Gastroesophageal sphincter (tissue), 4 donors: ENCODE results near the gene TEDC2. TPM values are rescaled to one million over a fixed set of nuclear protein-coding genes. Genes with fewer than 3 reads are reported as not detected.
A peak's percentile ranks its signal among the peaks of the same experiment; 100 is the strongest.

Source experiments
- ATAC-seq: fragments of 150-250 bp; one replicate; pipeline ENCODE4 v1.9.1; 2016; ENCODE audit warnings: mild to moderate bottlenecking, moderate library complexity
- H3K27ac ChIP-seq, 4 donors: fragments of 200-600 bp; sonication (generic) in 3 of 4; 1 replicate in 3 of 4; 2 replicates in 1 of 4; pipeline ENCODE4 v1.5.1; 2016 to 2019
- H3K27me3 ChIP-seq: fragments of 200-600 bp; sonication (generic); one replicate; pipeline ENCODE4 v1.5.1; 2019
- H3K36me3 ChIP-seq, 2 donors: fragments of 200-600 bp; sonication (generic); one replicate each; pipeline ENCODE4 v1.5.1; 2019; ENCODE audit warnings: control low read depth in 1 of 2
- H3K4me1 ChIP-seq, 3 donors: fragments of 200-600 bp; sonication (generic); 1 replicate in 2 of 3; 2 replicates in 1 of 3; pipeline ENCODE4 v1.5.1; 2016 to 2019; ENCODE audit warnings: control low read depth in 2 of 3
- H3K4me3 ChIP-seq, 2 donors: fragments of 200-600 bp; sonication (generic); one replicate each; pipeline ENCODE4 v1.5.1; 2019; ENCODE audit warnings: mild to moderate bottlenecking in 1 of 2, moderate library complexity in 1 of 2
- H3K9me3 ChIP-seq, 3 donors: fragments of 200-600 bp; sonication (generic); one replicate each; pipeline ENCODE4 v1.5.1; 2017 to 2019; ENCODE audit warnings: control low read depth in 2 of 3
- CTCF ChIP-seq, 4 experiments: fragments of 200-600 bp in 2 of 4; fragments of 450-650 bp in 2 of 4; sonication (generic) in 1 of 4; IDR thresholded peaks; one replicate each; pipeline ENCODE4 v1.5.1; 2017 to 2019; ENCODE audit warnings: antibody characterized with exemption in 4 of 4, mild to moderate bottlenecking in 2 of 4, moderate library complexity in 2 of 4
- EP300 ChIP-seq: sonication (generic); formaldehyde crosslinking; IDR thresholded peaks from one replicate; pipeline ENCODE4 v1.6.1; 2017; ENCODE audit warnings: antibody characterized with exemption, mild to moderate bottlenecking
- POLR2A ChIP-seq, 2 donors: fragments of 450-650 bp; IDR thresholded peaks; one replicate each; pipeline ENCODE4 v1.6.1; 2017; ENCODE audit warnings: antibody characterized with exemption in 2 of 2, mild to moderate bottlenecking in 2 of 2, moderate library complexity in 1 of 2
- POLR2AphosphoS5 ChIP-seq: sonication (generic); formaldehyde crosslinking; IDR thresholded peaks from one replicate; pipeline ENCODE4 v1.6.1; 2017; ENCODE audit warnings: antibody characterized with exemption
- WGBS, 2 donors: methylation state at CpG; one replicate each; pipeline ENCODE4 v1.1.5; 2018; ENCODE audit warnings: low coverage in 1 of 2; 5-methylcytosine and 5-hydroxymethylcytosine counted together
- total RNA-seq, 4 donors: library from RNA; depleted of rRNA; stranded (reverse); fragments of >200 nt; gene quantifications; one replicate each; pipeline ENCODE4 v1.1.0, GENCODE V29; 2016

TEDC2 gene
- total RNA-seq, 4 donors from 2014 or later: 1.0 to 2.5 TPM; not detected in 2

- WGBS, 2 donors: 86 to 100% methylated on average over 1 to 13 of the region's 14 CpGs
- TF ChIP-seq POLR2A (IDR thresholded peaks at IDR 0.05): no peak
- no peak for TF ChIP-seq POLR2AphosphoS5
- no peak for TF ChIP-seq EP300
- no peak for TF ChIP-seq CTCF (IDR thresholded peaks at IDR 0.05)
- ATAC-seq: no peak
- Histone ChIP-seq H3K9me3 (no peaks in the 10 kb centered on the region), H3K27ac (no peak overlapping the region), H3K27me3 (no peaks in the 10 kb centered on the region), H3K4me3 (no peak overlapping the region), H3K4me1 (peaks cover 0 to 25% (median 11%) of the 10 kb centered on the region in 3 donors), H3K36me3 (peaks cover 0 to 7% of the 10 kb centered on the region in 2 donors)
Observed at GRCh38 chr16:2505695-2506094, 45.8 kb downstream of the TEDC2 start.

- peak overlapping the region in 3 of 4 donors; percentile 17 to 49 (median 37) for H3K27ac ChIP-seq
- no peaks in the 10 kb centered on the region for H3K9me3 ChIP-seq
- WGBS, 2 donors: 60 to 71% methylated on average over 1 to 4 of the region's 14 CpGs
- peaks cover 0 to 24% (median 6%) of the 10 kb centered on the region in 3 donors for H3K4me1 ChIP-seq
- H3K36me3 ChIP-seq: peaks cover 0 to 7% of the 10 kb centered on the region in 2 donors
- no peak overlapping the region for H3K4me3 ChIP-seq
- no peak for TF ChIP-seq EP300
- no peak for TF ChIP-seq CTCF (IDR thresholded peaks at IDR 0.05)
- TF ChIP-seq POLR2AphosphoS5: no peak
- no peak for TF ChIP-seq POLR2A (IDR thresholded peaks at IDR 0.05)
- ATAC-seq: peak; percentile 26
- H3K27me3 ChIP-seq: no peaks in the 10 kb centered on the region
Observed at GRCh38 chr16:2507052-2507659, 47.2 kb downstream of the TEDC2 start.

- H3K4me1 ChIP-seq: peaks cover 0 to 24% (median 6%) of the 10 kb centered on the region in 3 donors
- no peak overlapping the region for H3K4me3 ChIP-seq
- TF ChIP-seq CTCF (IDR thresholded peaks at IDR 0.05) (no peak), POLR2AphosphoS5 (no peak), POLR2A (IDR thresholded peaks at IDR 0.05) (no peak), EP300 (no peak)
- ATAC-seq: peak; percentile 44
- 83 to 92% methylated on average over 3 to 7 of the region's 11 CpGs for WGBS, 2 donors
- peak overlapping the region in 3 of 4 donors; percentile 17 to 49 (median 37) for H3K27ac ChIP-seq
- no peaks in the 10 kb centered on the region for H3K9me3 ChIP-seq
- H3K27me3 ChIP-seq: no peaks in the 10 kb centered on the region
- peaks cover 0 to 7% of the 10 kb centered on the region in 2 donors for H3K36me3 ChIP-seq
Observed at GRCh38 chr16:2507665-2508064, 47.8 kb downstream of the TEDC2 start.

GRCh38 chr16:2508722-2509400 is 49.0 kb downstream of the TEDC2 start:
- ATAC-seq: no peak
- Histone ChIP-seq H3K27ac (peak overlapping the region in 1 of 4 donors; percentile 24), H3K27me3 (no peaks in the 10 kb centered on the region), H3K36me3 (peaks cover 0 to 7% of the 10 kb centered on the region in 2 donors), H3K4me1 (peaks cover 0 to 27% (median 12%) of the 10 kb centered on the region in 3 donors), H3K9me3 (no peaks in the 10 kb centered on the region), H3K4me3 (no peak overlapping the region)
- TF ChIP-seq POLR2AphosphoS5: no peak
- TF ChIP-seq EP300: no peak
- no peak for TF ChIP-seq POLR2A (IDR thresholded peaks at IDR 0.05)
- no peak for TF ChIP-seq CTCF (IDR thresholded peaks at IDR 0.05)
- 82% methylated on average over 3 of the region's 18 CpGs; no CpG with 5 or more reads in 1 of the 2 donors for WGBS, 2 donors
